Measurements from ENCODE around the gene ZNF560.
A peak's percentile ranks its signal among the peaks of the same experiment; 100 is the strongest.
"Not testable (repeated sequence)": the region's sequence is repeated elsewhere in the genome, so short reads cannot be mapped to it uniquely, and the experiment has no call there.

ZNF560 gene

GRCh38 chr19:9498183-9498902, at the start of gene ZNF560:
ZNF560 (minus strand) TSS chr19:9498616; CDS start chr19:9475313, 23,303 bp downstream.
- no peak for DNase-seq

- DNase-seq, result no peak
Observed at GRCh38 chr19:9547870-9548269, 49.5 kb upstream of the ZNF560 start.

GRCh38 chr19:9541281-9541680, 42.9 kb upstream of the ZNF560 start:
- DNase-seq, result not testable (repeated sequence)

GRCh38 chr19:9539921-9540320, 41.5 kb upstream of the ZNF560 start:
- DNase-seq, result not testable (repeated sequence)

- DNase-seq, result not testable (repeated sequence)
Observed at GRCh38 chr19:9539201-9539600, 40.8 kb upstream of the ZNF560 start.

- DNase-seq, result peak; percentile 92
Observed at GRCh38 chr19:9538183-9539058, 40.0 kb upstream of the ZNF560 start, which contains the start of gene ZNF426. ZNF426 (minus strand) TSS chr19:9538645; CDS start chr19:9536232, 2,413 bp downstream.

- no peak for DNase-seq
Observed at GRCh38 chr19:9535934-9536333, 37.5 kb upstream of the ZNF560 start.

GRCh38 chr19:9531933-9532332, 33.5 kb upstream of the ZNF560 start:
- DNase-seq, result no peak

GRCh38 chr19:9528757-9529336, 30.4 kb upstream of the ZNF560 start:
- no peak for DNase-seq

GRCh38 chr19:9523885-9524474, 25.6 kb upstream of the ZNF560 start:
- no peak for DNase-seq

- no peak for DNase-seq
Observed at GRCh38 chr19:9507285-9507684, 8.9 kb upstream of the ZNF560 start.

GRCh38 chr19:9500796-9501195, 2.4 kb upstream of the ZNF560 start:
- no peak for DNase-seq

GRCh38 chr19:9494096-9494495, 4.3 kb downstream of the ZNF560 start:
- no peak for DNase-seq

GRCh38 chr19:9487016-9487415, 11.4 kb downstream of the ZNF560 start:
- no peak for DNase-seq

- no peak for DNase-seq
Observed at GRCh38 chr19:9485140-9485539, 13.3 kb downstream of the ZNF560 start.

GRCh38 chr19:9474975-9475374, 23.4 kb downstream of the ZNF560 start:
- DNase-seq, result no peak

- no peak for DNase-seq
Observed at GRCh38 chr19:9467161-9467560, 31.3 kb downstream of the ZNF560 start.

GRCh38 chr19:9461938-9462337, 36.5 kb downstream of the ZNF560 start:
- DNase-seq, result no peak

GRCh38 chr19:9456018-9456689, 42.3 kb downstream of the ZNF560 start:
- no peak for DNase-seq

- no peak for DNase-seq
Observed at GRCh38 chr19:9453953-9454352, 44.5 kb downstream of the ZNF560 start.

- DNase-seq, result no peak
Observed at GRCh38 chr19:9445037-9445436, 53.4 kb downstream of the ZNF560 start.

GRCh38 chr19:9436358-9436757, 62.1 kb downstream of the ZNF560 start:
- no peak for DNase-seq

Measured in islet precursor cell (in vitro differentiated cells).